H9 (cell line): ENCODE data around the gene LRRN4. TPM values are rescaled to one million over a fixed set of nuclear protein-coding genes. Genes with fewer than 3 reads are reported as not detected.

Experiments
- DNase-seq: peaks from one replicate; pipeline ENCODE4 v3.0.0-alpha.2; 2017
- H2AFZ ChIP-seq: one replicate; pipeline ENCODE4 v1.6.1; 2013; ENCODE audit warnings: mild to moderate bottlenecking, low read length, control low read depth, moderate library complexity
- H2AK5ac ChIP-seq: 2 replicates; pipeline ENCODE4 v1.6.1; 2013; ENCODE audit warnings: low read length, control low read depth, mixed read lengths; ENCODE audit not compliant: insufficient read length
- H2BK120ac ChIP-seq: one replicate; pipeline ENCODE4 v1.6.1; 2013; ENCODE audit warnings: low read depth, mild to moderate bottlenecking, low read length, control low read depth, inconsistent platforms; ENCODE audit not compliant: poor library complexity, severe bottlenecking
- H2BK12ac ChIP-seq: 2 replicates; pipeline ENCODE4 v1.6.1; 2013; ENCODE audit warnings: low read length, control low read depth, mixed read lengths, low read depth; ENCODE audit not compliant: insufficient read length
- H2BK15ac ChIP-seq: 2 replicates; pipeline ENCODE4 v1.6.1; 2013; ENCODE audit warnings: low read depth, low read length, control low read depth
- H2BK20ac ChIP-seq: one replicate; pipeline ENCODE4 v1.6.1; 2013; ENCODE audit warnings: low read depth, mild to moderate bottlenecking, low read length, control low read depth, inconsistent platforms; ENCODE audit not compliant: poor library complexity, severe bottlenecking
- H2BK5ac ChIP-seq: 2 replicates; pipeline ENCODE4 v1.6.1; 2013; ENCODE audit warnings: low read length, control low read depth, mixed read lengths; ENCODE audit not compliant: insufficient read length
- H3K14ac ChIP-seq: 2 replicates; pipeline ENCODE4 v1.6.1; 2013; ENCODE audit warnings: low read length, control low read depth; ENCODE audit not compliant: insufficient read depth
- H3K18ac ChIP-seq: 2 replicates; pipeline ENCODE4 v1.6.1; 2013; ENCODE audit warnings: low read depth, mild to moderate bottlenecking, mixed read lengths, low read length, control low read depth; ENCODE audit not compliant: insufficient read length
- H3K23ac ChIP-seq: 2 replicates; pipeline ENCODE4 v1.6.1; 2013; ENCODE audit warnings: low read length, control low read depth, mixed read lengths, low read depth; ENCODE audit not compliant: insufficient read length
- H3K23me2 ChIP-seq: 2 replicates; pipeline ENCODE4 v1.6.1; 2013; ENCODE audit warnings: low read depth, mild to moderate bottlenecking, mixed read lengths, low read length, control low read depth; ENCODE audit not compliant: insufficient read length, poor library complexity, severe bottlenecking
- H3K27ac ChIP-seq: 2 replicates; pipeline ENCODE4 v1.5.1; 2013; ENCODE audit warnings: low read length, control low read depth, mixed read lengths, low read depth; ENCODE audit not compliant: insufficient read length
- H3K27me3 ChIP-seq: 2 replicates; pipeline ENCODE4 v1.6.1; 2013; ENCODE audit warnings: low read length, control low read depth, inconsistent platforms; ENCODE audit not compliant: insufficient read depth
- H3K4ac ChIP-seq: 2 replicates; pipeline ENCODE4 v1.6.1; 2013; ENCODE audit warnings: low read depth, mild to moderate bottlenecking, control low read depth, inconsistent platforms, low read length, moderate library complexity
- H3K4me1 ChIP-seq: 2 replicates; pipeline ENCODE4 v1.6.1; 2013; ENCODE audit warnings: low read length, control low read depth, inconsistent platforms; ENCODE audit not compliant: insufficient read depth
- H3K4me2 ChIP-seq: 2 replicates; pipeline ENCODE4 v1.6.1; 2013; ENCODE audit warnings: low read length, control low read depth, mixed read lengths; ENCODE audit not compliant: insufficient read length, insufficient read depth
- H3K56ac ChIP-seq: 2 replicates; pipeline ENCODE4 v1.6.1; 2013; ENCODE audit warnings: low read depth, mild to moderate bottlenecking, mixed read lengths, low read length, control low read depth; ENCODE audit not compliant: insufficient read length
- H3K79me1 ChIP-seq: 2 replicates; pipeline ENCODE4 v1.6.1; 2013; ENCODE audit warnings: low read depth, mild to moderate bottlenecking, moderate library complexity, low read length, control low read depth, inconsistent platforms; ENCODE audit not compliant: insufficient read depth, poor library complexity, severe bottlenecking
- H3K79me2 ChIP-seq: 2 replicates; pipeline ENCODE4 v1.6.1; 2013; ENCODE audit warnings: low read length, control low read depth, inconsistent platforms; ENCODE audit not compliant: insufficient read depth
- H3K9ac ChIP-seq: 2 replicates; pipeline ENCODE4 v1.6.1; 2013; ENCODE audit warnings: low read length, control low read depth, mixed read lengths; ENCODE audit not compliant: insufficient read length; ENCODE audit errors: extremely low read depth
- H3K9me3 ChIP-seq: one replicate; pipeline ENCODE4 v1.6.1; 2013; ENCODE audit warnings: low read depth, low read length, inconsistent platforms; ENCODE audit not compliant: control insufficient read depth
- H3T11ph ChIP-seq: one replicate; pipeline ENCODE4 v1.6.1; 2013; ENCODE audit warnings: mild to moderate bottlenecking, low read length, control low read depth, inconsistent platforms
- H4K20me1 ChIP-seq: one replicate; pipeline ENCODE4 v1.6.1; 2013; ENCODE audit not compliant: control insufficient read depth, insufficient read length, insufficient read depth
- H4K5ac ChIP-seq: 2 replicates; pipeline ENCODE4 v1.6.1; 2013; ENCODE audit warnings: low read depth, mild to moderate bottlenecking, mixed read lengths, low read length, control low read depth; ENCODE audit not compliant: insufficient read length
- H4K8ac ChIP-seq: replicated peaks from 2 replicates; pipeline ENCODE4 v1.6.1; 2013; ENCODE audit warnings: low read length, control low read depth, mixed read lengths, low read depth; ENCODE audit not compliant: insufficient read length
- H4K91ac ChIP-seq: 2 replicates; pipeline ENCODE4 v1.6.1; 2013; ENCODE audit warnings: low read depth, mild to moderate bottlenecking, moderate library complexity, mixed read lengths, low read length, control low read depth; ENCODE audit not compliant: insufficient read length
- H3K27ac Mint-ChIP-seq, 3 experiments: 2 replicates in 2 of 3; 3 replicates in 1 of 3; pipeline ENCODE4 v1.8.0; 2020 to 2021; ENCODE audit warnings: mixed read lengths in 3 of 3, mild to moderate bottlenecking in 1 of 3, moderate library complexity in 1 of 3
- H3K27me3 Mint-ChIP-seq: 2 replicates; pipeline ENCODE4 v1.8.0; 2021; ENCODE audit warnings: low read depth, mild to moderate bottlenecking, moderate library complexity, mixed read lengths
- H3K36me3 Mint-ChIP-seq, 3 experiments: 2 replicates in 2 of 3; 3 replicates in 1 of 3; pipeline ENCODE4 v1.8.0; 2020 to 2021; ENCODE audit warnings: low read depth in 3 of 3, mixed read lengths in 3 of 3; ENCODE audit not compliant: insufficient read depth in 1 of 3
- H3K4me1 Mint-ChIP-seq, 2 experiments: 2 replicates each; pipeline ENCODE4 v1.8.0; 2020; ENCODE audit warnings: mixed read lengths in 2 of 2
- H3K4me3 Mint-ChIP-seq, 2 experiments: 2 replicates in 1 of 2; 3 replicates in 1 of 2; pipeline ENCODE4 v1.8.0; 2020 to 2021; ENCODE audit warnings: mild to moderate bottlenecking in 2 of 2, mixed read lengths in 2 of 2, moderate library complexity in 1 of 2
- H3K9me3 Mint-ChIP-seq, 2 experiments: 2 replicates in 1 of 2; 3 replicates in 1 of 2; pipeline ENCODE4 v1.8.0; 2020; ENCODE audit warnings: mild to moderate bottlenecking in 2 of 2, mixed read lengths in 2 of 2, moderate library complexity in 1 of 2
- CTCF ChIP-seq: fragments of 200-600 bp; sonication (generic); conservative IDR thresholded peaks from 3 replicates; pipeline ENCODE4 v1.8.0; 2021; ENCODE audit warnings: antibody characterized with exemption, mild to moderate bottlenecking
- WGBS: extraction: QIAGEN DNeasy Blood & Tissue Kit; methylation state at CpG from one replicate; pipeline ENCODE4 v1.1.7; 2013; ENCODE audit warnings: missing lambda C conversion rate, low lambda C conversion rate, mixed read lengths; ENCODE audit not compliant: insufficient read length; ENCODE audit errors: extremely low coverage; 5-methylcytosine and 5-hydroxymethylcytosine counted together
- total RNA-seq: library from RNA; stranded (reverse); gene quantifications from 2 replicates; pipeline ENCODE4 v1.2.1, GENCODE V29; 2021

LRRN4 gene
- total RNA-seq, 1 experiment from 2014 or later: 0.22 TPM

GRCh38 chr20:6091661-6092060 is 37.8 kb upstream of the LRRN4 start:
- Histone ChIP-seq H2BK20ac (no peak overlapping the region), H3K79me1 (no peaks in the 10 kb centered on the region), H3K27me3 (no peaks in the 10 kb centered on the region), H2BK120ac (no peak overlapping the region), H3K9ac (no peak overlapping the region), H3K18ac (no peak overlapping the region), H4K91ac (no peak overlapping the region), H3K23me2 (no peaks in the 10 kb centered on the region), H4K8ac (no peak overlapping the region), H3K23ac (no peak overlapping the region), H3K79me2 (no peaks in the 10 kb centered on the region), H2BK15ac (no peak overlapping the region), H2BK5ac (no peak overlapping the region), H3K9me3 (no peaks in the 10 kb centered on the region), H3K27ac (no peak overlapping the region), H3K56ac (no peak overlapping the region), H3K14ac (no peak overlapping the region), H2AK5ac (no peak overlapping the region), H3K4me1 (no peaks in the 10 kb centered on the region), H2AFZ (no peak overlapping the region), H3K4ac (no peak overlapping the region), H4K5ac (no peak overlapping the region), H2BK12ac (no peak overlapping the region), H3K4me2 (no peak overlapping the region), H3T11ph (no peak overlapping the region), H4K20me1 (no peaks in the 10 kb centered on the region)
- Mint-ChIP-seq H3K27ac (no peak overlapping the region; a peak in 1 of 7 replicates), H3K36me3 (peaks cover 11 to 16% (median 13%) of the 10 kb centered on the region in 3 experiments; a peak in 6 of 7 replicates), H3K27me3 (no peaks in the 10 kb centered on the region), H3K9me3 (no peaks in the 10 kb centered on the region), H3K4me3 (no peak overlapping the region), H3K4me1 (peaks cover 3 to 4% of the 10 kb centered on the region in 2 experiments; a peak in 1 of 4 replicates)
- no CpG with 5 or more reads among the region's 8 CpGs for WGBS
- no peak for DNase-seq
- TF ChIP-seq CTCF: no peak
